Ascending aorta (tissue), 2 donors: ENCODE measurements around the gene MRTO4. TPM values are rescaled to one million over a fixed set of nuclear protein-coding genes. Genes with fewer than 3 reads are reported as not detected.
"Not testable (repeated sequence)": the region's sequence is repeated elsewhere in the genome, so short reads cannot be mapped to it uniquely, and the experiment has no call there.

ENCODE experiments used
- DNase-seq, 2 donors: peaks; one replicate each; pipeline ENCODE4 v3.0.0-alpha.2; 2019; ENCODE audit warnings: low spot score in 2 of 2
- H3K27ac ChIP-seq, 2 donors: fragments of 200-600 bp; sonication (generic); one replicate each; pipeline ENCODE4 v1.5.1; 2016 to 2017; ENCODE audit warnings: mild to moderate bottlenecking in 1 of 2
- H3K27me3 ChIP-seq: fragments of 200-600 bp; sonication (generic); one replicate; pipeline ENCODE4 v1.5.1; 2017
- H3K36me3 ChIP-seq, 2 donors: fragments of 200-600 bp; sonication (generic); one replicate each; pipeline ENCODE4 v1.5.1; 2016
- H3K4me1 ChIP-seq, 2 donors: fragments of 200-600 bp; sonication (generic); one replicate each; pipeline ENCODE4 v1.5.1; 2016 to 2017; ENCODE audit warnings: mild to moderate bottlenecking in 1 of 2
- H3K4me3 ChIP-seq, 2 donors: fragments of 200-600 bp; sonication (generic); one replicate each; pipeline ENCODE4 v1.5.1; 2016 to 2017; ENCODE audit warnings: mild to moderate bottlenecking in 1 of 2
- H3K9me3 ChIP-seq, 2 donors: fragments of 200-600 bp; sonication (generic); one replicate each; pipeline ENCODE4 v1.5.1; 2016
- CTCF ChIP-seq, 3 experiments: fragments of 200-600 bp in 2 of 3; fragments of 450-650 bp in 1 of 3; sonication (generic) in 2 of 3; IDR thresholded peaks; one replicate each; pipeline ENCODE4 v1.5.1; 2016 to 2019; ENCODE audit warnings: antibody characterized with exemption in 3 of 3, mild to moderate bottlenecking in 1 of 3, moderate library complexity in 1 of 3
- intact Hi-C: fragments of 100-400 bp; cut with DNase I; formaldehyde crosslinking; loops from one replicate; pipeline ENCODE4 v1.15.1; 2023
- total RNA-seq: library from RNA; depleted of rRNA; stranded (reverse); fragments of >200 nt; gene quantifications from one replicate; pipeline ENCODE4 v1.1.0, GENCODE V29; 2016

MRTO4 gene
- total RNA-seq, 1 donor from 2014 or later, result 13.4 TPM

GRCh38 chr1:19262047-19262446 is 10.4 kb downstream of the MRTO4 start:
- H3K4me1 ChIP-seq, result no peaks in the 10 kb centered on the region
- intact Hi-C loops, result no loop called here

GRCh38 chr1:19262744-19263143 is 11.1 kb downstream of the MRTO4 start:
- Histone ChIP-seq H3K27ac (no peak overlapping the region), H3K36me3 (peaks cover 27 to 30% of the 10 kb centered on the region in 2 donors), H3K27me3 (no peaks in the 10 kb centered on the region), H3K9me3 (no peaks in the 10 kb centered on the region), H3K4me1 (no peaks in the 10 kb centered on the region), H3K4me3 (no peak overlapping the region)
- intact Hi-C loops, result no loop called here
- TF ChIP-seq CTCF (IDR thresholded peaks at IDR 0.05), result no peak
- no peak for DNase-seq

More at GRCh38 chr1:19262047-19262446, 10.4 kb downstream of the MRTO4 start:
- no peaks in the 10 kb centered on the region for H3K27me3 ChIP-seq
- no peak for TF ChIP-seq CTCF (IDR thresholded peaks at IDR 0.05)
- no peak overlapping the region for H3K4me3 ChIP-seq
- no peak overlapping the region for H3K27ac ChIP-seq
- H3K9me3 ChIP-seq, result no peaks in the 10 kb centered on the region
- DNase-seq, result no peak
- H3K36me3 ChIP-seq, result peaks cover 34 to 37% of the 10 kb centered on the region in 2 donors

GRCh38 chr1:19268445-19268844 is 16.8 kb downstream of the MRTO4 start:
- Histone ChIP-seq H3K9me3 (no peaks in the 10 kb centered on the region), H3K36me3 (no peaks in the 10 kb centered on the region), H3K27ac (no peak overlapping the region), H3K4me1 (no peaks in the 10 kb centered on the region), H3K27me3 (no peaks in the 10 kb centered on the region), H3K4me3 (no peak overlapping the region)
- TF ChIP-seq CTCF (IDR thresholded peaks at IDR 0.05), result no peak
- intact Hi-C loops, result no loop called here
- no peak for DNase-seq

GRCh38 chr1:19269427-19270342 is 18.1 kb downstream of the MRTO4 start:
- DNase-seq, H3K4me3 ChIP-seq, intact Hi-C loops: not testable (repeated sequence)

GRCh38 chr1:19270343-19270730 is 18.7 kb downstream of the MRTO4 start:
- H3K4me3 ChIP-seq, H3K36me3 ChIP-seq, H3K27me3 ChIP-seq, H3K4me1 ChIP-seq, DNase-seq, H3K27ac ChIP-seq, H3K9me3 ChIP-seq, intact Hi-C loops: not testable (repeated sequence)

More at GRCh38 chr1:19269427-19270342, 18.1 kb downstream of the MRTO4 start:
- H3K27ac ChIP-seq, H3K27me3 ChIP-seq, H3K9me3 ChIP-seq, H3K36me3 ChIP-seq, H3K4me1 ChIP-seq: not testable (repeated sequence)

- Histone ChIP-seq H3K36me3 (no peaks in the 10 kb centered on the region), H3K4me1 (no peaks in the 10 kb centered on the region), H3K27me3 (no peaks in the 10 kb centered on the region), H3K27ac (no peak overlapping the region), H3K9me3 (no peaks in the 10 kb centered on the region), H3K4me3 (no peak overlapping the region)
- no peak for TF ChIP-seq CTCF (IDR thresholded peaks at IDR 0.05)
- intact Hi-C loops, result no loop called here
- DNase-seq, result no peak
Measured at GRCh38 chr1:19272064-19272463, 20.5 kb downstream of the MRTO4 start.
